GM12874 (cell line): ENCODE results near the gene FCSK.

Experiments
- CTCF ChIP-seq: IDR thresholded peaks from 2 replicates; pipeline ENCODE4 v1.5.1; 2011; ENCODE audit warnings: low read depth, mild to moderate bottlenecking, control low read depth, low read length, moderate library complexity; ENCODE audit not compliant: insufficient read depth

The FCSK gene

DNA sequence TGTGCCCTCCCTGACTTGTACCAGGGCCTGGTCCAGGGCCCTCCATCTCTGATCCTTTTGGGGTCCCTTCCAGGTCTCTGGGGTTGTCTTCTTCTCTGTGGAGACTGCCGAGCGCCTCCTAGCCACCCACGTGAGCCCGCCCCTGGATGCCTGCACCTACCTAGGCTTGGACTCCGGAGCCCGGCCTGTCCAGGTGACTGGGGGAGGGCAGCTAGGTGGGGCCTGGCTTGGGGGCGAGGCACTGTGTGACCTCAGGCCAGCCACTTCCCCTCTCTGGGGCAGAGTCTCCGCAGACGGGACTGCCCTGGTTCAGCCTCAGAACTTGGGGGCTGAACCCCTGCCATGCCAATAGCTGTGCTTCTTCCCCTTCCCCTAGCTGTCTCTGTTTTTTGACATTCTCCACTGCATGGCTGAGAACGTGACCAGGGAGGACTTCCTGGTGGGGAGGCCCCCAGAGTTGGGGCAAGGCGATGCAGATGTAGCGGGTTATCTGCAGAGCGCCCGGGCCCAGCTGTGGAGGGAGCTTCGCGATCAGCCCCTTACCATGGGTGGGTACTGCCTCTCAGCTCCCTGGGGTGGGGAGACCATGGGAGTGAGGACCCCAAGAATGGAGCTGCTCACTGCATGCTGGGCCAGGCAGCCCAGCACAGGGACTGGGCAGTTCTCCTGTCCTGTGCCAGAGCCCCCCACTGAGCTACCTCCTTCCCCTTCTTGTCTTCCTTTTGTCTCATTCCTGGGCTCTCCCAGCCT, 14.6 kb downstream of the FCSK start:
- no peak for TF ChIP-seq CTCF

GRCh38 chr16:70470141-70470926, 15.9 kb downstream of the FCSK start:
- TF ChIP-seq CTCF: no peak

GRCh38 chr16:70470927-70471341, 16.5 kb downstream of the FCSK start:
- peak; percentile 30; the same call in 1 of the 2 replicates for TF ChIP-seq CTCF

GRCh38 chr16:70472786-70473433, 18.5 kb downstream of the FCSK start:
- TF ChIP-seq CTCF: no peak

GRCh38 chr16:70473446-70474319, 19.3 kb downstream of the FCSK start:
- 0 out of 2 replicates have a peak, but pooled peaks have one; percentile 12 for TF ChIP-seq CTCF

DNA sequence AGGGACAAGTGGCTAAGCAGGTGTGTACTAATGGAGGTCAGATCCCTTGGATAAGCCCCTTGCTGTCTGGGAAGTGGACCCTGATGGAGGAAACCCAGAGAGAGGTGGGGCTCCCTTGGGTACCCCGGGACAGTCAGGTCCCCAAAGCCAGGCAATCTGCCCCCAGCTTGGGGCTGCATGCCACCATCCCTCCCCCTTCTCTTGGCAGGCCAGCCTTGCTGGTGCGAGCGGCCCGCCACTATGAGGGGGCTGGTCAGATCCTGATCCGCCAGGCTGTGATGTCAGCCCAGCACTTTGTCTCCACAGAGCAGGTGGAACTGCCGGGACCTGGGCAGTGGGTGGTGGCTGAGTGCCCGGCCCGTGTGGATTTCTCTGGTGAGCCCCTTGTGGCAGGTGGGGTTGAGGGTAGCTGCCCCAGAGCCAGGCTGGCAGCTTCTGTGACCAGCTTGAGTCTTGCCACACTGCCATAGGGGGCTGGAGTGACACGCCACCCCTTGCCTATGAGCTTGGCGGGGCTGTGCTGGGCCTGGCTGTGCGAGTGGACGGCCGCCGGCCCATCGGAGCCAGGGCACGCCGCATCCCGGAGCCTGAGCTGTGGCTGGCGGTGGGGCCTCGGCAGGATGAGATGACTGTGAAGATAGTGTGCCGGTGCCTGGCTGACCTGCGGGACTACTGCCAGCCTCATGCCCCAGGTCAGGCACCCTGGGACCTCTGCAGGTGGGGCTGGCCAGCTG, 20.1 kb downstream of the FCSK start:
- no peak for TF ChIP-seq CTCF
